SK-N-SH treated with all-trans-retinoic acid at 6 μM for 48 hours (cell line): ENCODE measurements around the gene RB1.

ENCODE experiments used
- ATAC-seq: fragments of 200-7000 bp; cut with Tn5 transposase; 3 replicates; pipeline ENCODE4 v1.9.1; 2020; ENCODE audit warnings: mild to moderate bottlenecking, moderate library complexity
- ARNTL ChIP-seq: fragments of 450-650 bp; formaldehyde crosslinking; IDR thresholded peaks from 2 replicates; pipeline ENCODE4 v1.5.0; 2020; ENCODE audit warnings: low read depth, mild to moderate bottlenecking, moderate library complexity, borderline replicate concordance
- CSDC2 ChIP-seq: fragments of 250-450 bp; sonication (Bioruptor Pico); IDR thresholded peaks from 2 replicates; pipeline ENCODE4 v1.5.0; 2020; ENCODE audit warnings: mild to moderate bottlenecking, moderate library complexity
- ESRRG ChIP-seq: fragments of 250-450 bp; sonication (Bioruptor Pico); IDR thresholded peaks from 2 replicates; pipeline ENCODE4 v1.6.1; 2021; ENCODE audit warnings: mild to moderate bottlenecking
- GLIS3 ChIP-seq: fragments of 250-450 bp; sonication (Bioruptor Pico); IDR thresholded peaks from 2 replicates; pipeline ENCODE4 v1.5.0; 2020; ENCODE audit warnings: mild to moderate bottlenecking, moderate library complexity
- PPARA ChIP-seq: fragments of 250-450 bp; sonication (Bioruptor Pico); IDR thresholded peaks from 2 replicates; pipeline ENCODE4 v1.5.0; 2020; ENCODE audit warnings: mild to moderate bottlenecking, borderline replicate concordance
- RARB ChIP-seq: fragments of 250-450 bp; sonication (Bioruptor Pico); IDR thresholded peaks from 2 replicates; pipeline ENCODE4 v1.8.0; 2021; ENCODE audit warnings: mild to moderate bottlenecking, moderate library complexity
- TCF4 ChIP-seq: fragments of 250-450 bp; sonication (Bioruptor Pico); IDR thresholded peaks from 2 replicates; pipeline ENCODE4 v1.8.0; 2021; ENCODE audit warnings: mild to moderate bottlenecking, moderate library complexity, borderline replicate concordance
- TOX ChIP-seq: fragments of 250-450 bp; sonication (Bioruptor Pico); IDR thresholded peaks from 2 replicates; pipeline ENCODE4 v1.8.0; 2021; ENCODE audit warnings: mild to moderate bottlenecking, moderate library complexity, borderline replicate concordance
- ZC3H10 ChIP-seq: fragments of 250-450 bp; sonication (Bioruptor Pico); IDR thresholded peaks from 2 replicates; pipeline ENCODE4 v1.5.1; 2021; ENCODE audit warnings: mild to moderate bottlenecking, moderate library complexity
- ZFP3 ChIP-seq: fragments of 250-450 bp; sonication (Bioruptor Pico); IDR thresholded peaks from 2 replicates; pipeline ENCODE4 v1.5.0; 2020; ENCODE audit warnings: mild to moderate bottlenecking, moderate library complexity
- ZFP30 ChIP-seq: fragments of 450-650 bp; formaldehyde crosslinking; IDR thresholded peaks from 2 replicates; pipeline ENCODE4 v1.5.0; 2022; ENCODE audit warnings: mild to moderate bottlenecking, moderate library complexity
- ZNF565 ChIP-seq: fragments of 450-650 bp; formaldehyde crosslinking; conservative IDR thresholded peaks from 2 replicates; pipeline ENCODE4 v1.5.0; 2020; ENCODE audit warnings: low read depth, mild to moderate bottlenecking, moderate library complexity
- ZNF70 ChIP-seq: fragments of 450-650 bp; formaldehyde crosslinking; IDR thresholded peaks from 2 replicates; pipeline ENCODE4 v1.5.0; 2020; ENCODE audit warnings: mild to moderate bottlenecking, moderate library complexity
- ZNF8 ChIP-seq: fragments of 450-650 bp; formaldehyde crosslinking; IDR thresholded peaks from 2 replicates; pipeline ENCODE4 v1.5.0; 2020; ENCODE audit warnings: mild to moderate bottlenecking, moderate library complexity
- TF ChIP-seq, protein P1 (sequence below): fragments of 250-450 bp; sonication (Bioruptor Pico); IDR thresholded peaks from 2 replicates; pipeline ENCODE4 v1.8.0; 2021; ENCODE audit warnings: low read depth, mild to moderate bottlenecking, moderate library complexity, borderline replicate concordance
- TF ChIP-seq, protein P2 (sequence below): fragments of 250-450 bp; sonication (Bioruptor Pico); IDR thresholded peaks from 2 replicates; pipeline ENCODE4 v1.5.1; 2020; ENCODE audit warnings: low read depth, mild to moderate bottlenecking, moderate library complexity
- TF ChIP-seq, protein P3 (sequence below): fragments of 250-450 bp; sonication (Bioruptor Pico); IDR thresholded peaks from 2 replicates; pipeline ENCODE4 v1.8.0; 2020; ENCODE audit warnings: mild to moderate bottlenecking, moderate library complexity, borderline replicate concordance
- TF ChIP-seq, protein P4 (sequence below): fragments of 250-450 bp; sonication (Bioruptor Pico); IDR thresholded peaks from 2 replicates; pipeline ENCODE4 v1.5.0; 2020; ENCODE audit warnings: mild to moderate bottlenecking, moderate library complexity
- TF ChIP-seq, protein P5 (sequence below): fragments of 250-450 bp; sonication (Bioruptor Pico); IDR thresholded peaks from 2 replicates; pipeline ENCODE4 v1.5.1; 2021; ENCODE audit warnings: mild to moderate bottlenecking, moderate library complexity

RB1 gene

DNA sequence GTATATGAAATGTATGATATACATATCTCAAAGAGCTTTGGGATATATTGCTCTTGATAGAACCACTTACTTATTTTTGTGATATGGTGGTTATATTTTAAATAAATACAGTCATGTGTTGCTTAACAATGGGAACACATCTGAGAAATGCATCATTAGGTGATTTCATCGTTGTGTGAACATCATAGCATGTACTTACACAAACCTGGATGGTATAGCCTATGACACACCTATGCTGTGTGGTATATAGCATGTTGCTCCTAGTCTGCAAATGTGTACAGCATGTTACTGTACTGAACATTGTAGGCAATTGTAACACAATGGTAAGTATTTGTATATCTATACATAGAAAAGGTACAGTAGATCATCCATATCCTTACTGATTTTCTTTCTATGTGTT lies 7.7 kb downstream of the RB1 start:
- no peak for ATAC-seq
- TF ChIP-seq ARNTL (CRISPR knock-in tag) (no peak), ZFP30 (CRISPR knock-in tag) (no peak), GLIS3 (no peak), TCF4 (CRISPR knock-in tag) (no peak), RARB (no peak), TOX (no peak)
- TF ChIP-seq, protein P1, sequence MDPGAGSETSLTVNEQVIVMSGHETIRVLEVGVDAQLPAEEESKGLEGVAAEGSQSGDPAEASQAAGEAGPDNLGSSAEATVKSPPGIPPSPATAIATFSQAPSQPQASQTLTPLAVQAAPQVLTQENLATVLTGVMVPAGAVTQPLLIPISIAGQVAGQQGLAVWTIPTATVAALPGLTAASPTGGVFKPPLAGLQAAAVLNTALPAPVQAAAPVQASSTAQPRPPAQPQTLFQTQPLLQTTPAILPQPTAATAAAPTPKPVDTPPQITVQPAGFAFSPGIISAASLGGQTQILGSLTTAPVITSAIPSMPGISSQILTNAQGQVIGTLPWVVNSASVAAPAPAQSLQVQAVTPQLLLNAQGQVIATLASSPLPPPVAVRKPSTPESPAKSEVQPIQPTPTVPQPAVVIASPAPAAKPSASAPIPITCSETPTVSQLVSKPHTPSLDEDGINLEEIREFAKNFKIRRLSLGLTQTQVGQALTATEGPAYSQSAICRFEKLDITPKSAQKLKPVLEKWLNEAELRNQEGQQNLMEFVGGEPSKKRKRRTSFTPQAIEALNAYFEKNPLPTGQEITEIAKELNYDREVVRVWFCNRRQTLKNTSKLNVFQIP (CRISPR knock-in tag), result no peak
- TF ChIP-seq, protein P2, sequence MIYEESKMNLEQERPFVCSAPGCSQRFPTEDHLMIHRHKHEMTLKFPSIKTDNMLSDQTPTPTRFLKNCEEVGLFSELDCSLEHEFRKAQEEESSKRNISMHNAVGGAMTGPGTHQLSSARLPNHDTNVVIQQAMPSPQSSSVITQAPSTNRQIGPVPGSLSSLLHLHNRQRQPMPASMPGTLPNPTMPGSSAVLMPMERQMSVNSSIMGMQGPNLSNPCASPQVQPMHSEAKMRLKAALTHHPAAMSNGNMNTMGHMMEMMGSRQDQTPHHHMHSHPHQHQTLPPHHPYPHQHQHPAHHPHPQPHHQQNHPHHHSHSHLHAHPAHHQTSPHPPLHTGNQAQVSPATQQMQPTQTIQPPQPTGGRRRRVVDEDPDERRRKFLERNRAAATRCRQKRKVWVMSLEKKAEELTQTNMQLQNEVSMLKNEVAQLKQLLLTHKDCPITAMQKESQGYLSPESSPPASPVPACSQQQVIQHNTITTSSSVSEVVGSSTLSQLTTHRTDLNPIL (CRISPR knock-in tag), result no peak

DNA sequence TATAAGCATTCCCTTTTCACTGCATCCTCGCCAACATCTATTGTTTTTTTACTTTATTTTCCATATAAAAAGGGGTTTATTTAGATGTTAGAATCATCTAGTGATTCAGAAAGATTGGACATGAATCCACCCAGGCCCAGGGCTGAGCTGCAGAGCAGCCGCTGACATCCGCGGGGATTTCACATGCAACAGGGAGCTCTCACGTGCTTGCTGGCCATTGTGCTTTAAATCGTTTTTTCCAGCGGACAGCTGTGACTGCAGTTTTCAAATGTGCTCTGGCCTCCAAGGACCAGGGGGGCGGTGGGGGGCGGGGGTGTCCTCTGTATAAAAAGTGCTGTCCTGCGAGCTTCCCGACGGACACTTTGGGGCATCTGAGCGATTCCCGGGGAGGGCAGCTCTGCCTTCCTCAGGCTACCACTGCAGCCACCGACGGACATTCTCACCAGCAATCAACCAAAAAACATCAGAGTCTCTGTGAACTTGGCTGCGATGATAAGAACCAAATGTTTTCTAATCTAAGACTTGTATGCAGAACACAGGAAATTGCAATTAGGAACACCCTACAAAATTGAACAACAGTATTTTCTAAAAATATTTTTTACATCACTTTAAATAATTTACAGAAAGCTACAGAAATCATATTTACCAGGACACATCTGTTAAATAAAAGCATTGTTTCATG lies 12.6 kb downstream of the RB1 start:
- no peak for ATAC-seq

More for the DNA sequence above, 12.6 kb downstream of the RB1 start:
- TF ChIP-seq GLIS3 (no peak), ARNTL (CRISPR knock-in tag) (no peak), ZFP3 (CRISPR knock-in tag) (no peak), CSDC2 (CRISPR knock-in tag) (no peak), PPARA (no peak), ZC3H10 (CRISPR knock-in tag) (no peak), ZNF565 (no peak), ZNF70 (CRISPR knock-in tag) (no peak), ZNF8 (CRISPR knock-in tag) (no peak), ESRRG (no peak)
- TF ChIP-seq, protein P2 (CRISPR knock-in tag), result no peak
- TF ChIP-seq, protein P3, sequence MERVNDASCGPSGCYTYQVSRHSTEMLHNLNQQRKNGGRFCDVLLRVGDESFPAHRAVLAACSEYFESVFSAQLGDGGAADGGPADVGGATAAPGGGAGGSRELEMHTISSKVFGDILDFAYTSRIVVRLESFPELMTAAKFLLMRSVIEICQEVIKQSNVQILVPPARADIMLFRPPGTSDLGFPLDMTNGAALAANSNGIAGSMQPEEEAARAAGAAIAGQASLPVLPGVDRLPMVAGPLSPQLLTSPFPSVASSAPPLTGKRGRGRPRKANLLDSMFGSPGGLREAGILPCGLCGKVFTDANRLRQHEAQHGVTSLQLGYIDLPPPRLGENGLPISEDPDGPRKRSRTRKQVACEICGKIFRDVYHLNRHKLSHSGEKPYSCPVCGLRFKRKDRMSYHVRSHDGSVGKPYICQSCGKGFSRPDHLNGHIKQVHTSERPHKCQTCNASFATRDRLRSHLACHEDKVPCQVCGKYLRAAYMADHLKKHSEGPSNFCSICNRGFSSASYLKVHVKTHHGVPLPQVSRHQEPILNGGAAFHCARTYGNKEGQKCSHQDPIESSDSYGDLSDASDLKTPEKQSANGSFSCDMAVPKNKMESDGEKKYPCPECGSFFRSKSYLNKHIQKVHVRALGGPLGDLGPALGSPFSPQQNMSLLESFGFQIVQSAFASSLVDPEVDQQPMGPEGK, result no peak
- TF ChIP-seq, protein P4, sequence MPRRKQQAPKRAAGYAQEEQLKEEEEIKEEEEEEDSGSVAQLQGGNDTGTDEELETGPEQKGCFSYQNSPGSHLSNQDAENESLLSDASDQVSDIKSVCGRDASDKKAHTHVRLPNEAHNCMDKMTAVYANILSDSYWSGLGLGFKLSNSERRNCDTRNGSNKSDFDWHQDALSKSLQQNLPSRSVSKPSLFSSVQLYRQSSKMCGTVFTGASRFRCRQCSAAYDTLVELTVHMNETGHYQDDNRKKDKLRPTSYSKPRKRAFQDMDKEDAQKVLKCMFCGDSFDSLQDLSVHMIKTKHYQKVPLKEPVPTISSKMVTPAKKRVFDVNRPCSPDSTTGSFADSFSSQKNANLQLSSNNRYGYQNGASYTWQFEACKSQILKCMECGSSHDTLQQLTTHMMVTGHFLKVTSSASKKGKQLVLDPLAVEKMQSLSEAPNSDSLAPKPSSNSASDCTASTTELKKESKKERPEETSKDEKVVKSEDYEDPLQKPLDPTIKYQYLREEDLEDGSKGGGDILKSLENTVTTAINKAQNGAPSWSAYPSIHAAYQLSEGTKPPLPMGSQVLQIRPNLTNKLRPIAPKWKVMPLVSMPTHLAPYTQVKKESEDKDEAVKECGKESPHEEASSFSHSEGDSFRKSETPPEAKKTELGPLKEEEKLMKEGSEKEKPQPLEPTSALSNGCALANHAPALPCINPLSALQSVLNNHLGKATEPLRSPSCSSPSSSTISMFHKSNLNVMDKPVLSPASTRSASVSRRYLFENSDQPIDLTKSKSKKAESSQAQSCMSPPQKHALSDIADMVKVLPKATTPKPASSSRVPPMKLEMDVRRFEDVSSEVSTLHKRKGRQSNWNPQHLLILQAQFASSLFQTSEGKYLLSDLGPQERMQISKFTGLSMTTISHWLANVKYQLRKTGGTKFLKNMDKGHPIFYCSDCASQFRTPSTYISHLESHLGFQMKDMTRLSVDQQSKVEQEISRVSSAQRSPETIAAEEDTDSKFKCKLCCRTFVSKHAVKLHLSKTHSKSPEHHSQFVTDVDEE, result no peak
- TF ChIP-seq, protein P1 (CRISPR knock-in tag), result no peak
- TF ChIP-seq, protein P5, sequence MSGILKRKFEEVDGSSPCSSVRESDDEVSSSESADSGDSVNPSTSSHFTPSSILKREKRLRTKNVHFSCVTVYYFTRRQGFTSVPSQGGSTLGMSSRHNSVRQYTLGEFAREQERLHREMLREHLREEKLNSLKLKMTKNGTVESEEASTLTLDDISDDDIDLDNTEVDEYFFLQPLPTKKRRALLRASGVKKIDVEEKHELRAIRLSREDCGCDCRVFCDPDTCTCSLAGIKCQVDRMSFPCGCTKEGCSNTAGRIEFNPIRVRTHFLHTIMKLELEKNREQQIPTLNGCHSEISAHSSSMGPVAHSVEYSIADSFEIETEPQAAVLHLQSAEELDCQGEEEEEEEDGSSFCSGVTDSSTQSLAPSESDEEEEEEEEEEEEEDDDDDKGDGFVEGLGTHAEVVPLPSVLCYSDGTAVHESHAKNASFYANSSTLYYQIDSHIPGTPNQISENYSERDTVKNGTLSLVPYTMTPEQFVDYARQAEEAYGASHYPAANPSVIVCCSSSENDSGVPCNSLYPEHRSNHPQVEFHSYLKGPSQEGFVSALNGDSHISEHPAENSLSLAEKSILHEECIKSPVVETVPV (CRISPR knock-in tag), result no peak
